Liver (tissue), 3 donors: ENCODE results near the gene RCOR1.

Experiments used
- CTCF ChIP-seq: fragments of 150-350 bp; IDR thresholded peaks from 2 replicates; pipeline ENCODE4 v1.5.1; 2017; ENCODE audit warnings: improper control_type of control experiment, low read depth, low read length; ENCODE audit not compliant: missing input control
- MAX ChIP-seq: IDR thresholded peaks from 2 replicates; pipeline ENCODE4 v1.6.1; 2016; ENCODE audit warnings: antibody characterized with exemption
- REST ChIP-seq: IDR thresholded peaks from 2 replicates; pipeline ENCODE4 v1.6.1; 2016; ENCODE audit warnings: antibody characterized with exemption, mild to moderate bottlenecking
- TAF1 ChIP-seq: conservative IDR thresholded peaks from 2 replicates; pipeline ENCODE4 v1.6.1; 2016; ENCODE audit warnings: antibody characterized with exemption, mild to moderate bottlenecking
- YY1 ChIP-seq: IDR thresholded peaks from 2 replicates; pipeline ENCODE4 v1.6.1; 2016; ENCODE audit warnings: antibody characterized with exemption, mild to moderate bottlenecking
- donor health status: healthy.
- donor health status: healthy.

GRCh38 chr14:102775855-102776760 lies 183.7 kb downstream of the RCOR1 start:
- TF ChIP-seq CTCF, result no peak
- TF ChIP-seq MAX, result no peak
- no peak for TF ChIP-seq TAF1
- TF ChIP-seq REST, result no peak
- TF ChIP-seq YY1, result no peak
